ENCODE data around the gene SND1.

DNA sequence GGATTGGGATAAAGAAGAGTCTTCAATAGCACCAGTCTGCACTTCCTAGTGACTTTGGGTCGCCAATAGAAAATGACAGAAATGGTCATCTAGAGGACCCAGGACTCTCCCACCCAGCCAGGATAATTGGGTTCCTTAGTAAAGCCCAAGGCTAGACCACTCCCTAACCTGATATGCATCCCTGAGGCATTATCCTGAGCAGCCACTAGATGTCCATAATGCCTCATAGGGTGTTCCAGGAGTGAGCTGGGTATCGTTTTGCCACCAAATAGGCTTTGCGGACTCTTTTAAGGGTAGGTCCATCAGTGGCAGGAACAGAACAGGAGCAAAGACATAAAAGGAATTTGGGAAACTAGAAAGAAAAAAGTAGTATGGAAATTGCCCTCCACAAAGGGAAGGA, 383.7 kb downstream of the SND1 start:
- TF ChIP-seq, protein P1, sequence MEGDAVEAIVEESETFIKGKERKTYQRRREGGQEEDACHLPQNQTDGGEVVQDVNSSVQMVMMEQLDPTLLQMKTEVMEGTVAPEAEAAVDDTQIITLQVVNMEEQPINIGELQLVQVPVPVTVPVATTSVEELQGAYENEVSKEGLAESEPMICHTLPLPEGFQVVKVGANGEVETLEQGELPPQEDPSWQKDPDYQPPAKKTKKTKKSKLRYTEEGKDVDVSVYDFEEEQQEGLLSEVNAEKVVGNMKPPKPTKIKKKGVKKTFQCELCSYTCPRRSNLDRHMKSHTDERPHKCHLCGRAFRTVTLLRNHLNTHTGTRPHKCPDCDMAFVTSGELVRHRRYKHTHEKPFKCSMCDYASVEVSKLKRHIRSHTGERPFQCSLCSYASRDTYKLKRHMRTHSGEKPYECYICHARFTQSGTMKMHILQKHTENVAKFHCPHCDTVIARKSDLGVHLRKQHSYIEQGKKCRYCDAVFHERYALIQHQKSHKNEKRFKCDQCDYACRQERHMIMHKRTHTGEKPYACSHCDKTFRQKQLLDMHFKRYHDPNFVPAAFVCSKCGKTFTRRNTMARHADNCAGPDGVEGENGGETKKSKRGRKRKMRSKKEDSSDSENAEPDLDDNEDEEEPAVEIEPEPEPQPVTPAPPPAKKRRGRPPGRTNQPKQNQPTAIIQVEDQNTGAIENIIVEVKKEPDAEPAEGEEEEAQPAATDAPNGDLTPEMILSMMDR (IDR thresholded peaks at IDR 0.05; ENCODE audit: low read length) = peak; percentile 50
- TF ChIP-seq EZH2 (IDR thresholded peaks at IDR 0.05; ENCODE audit: borderline replicate concordance, low read length) = no peak

Data from OCI-LY1 (cell line).